IPS-20b (cell line): ENCODE data around the gene CCNB1IP1.

ENCODE experiments used
- H3K27ac ChIP-seq: one replicate; pipeline ENCODE4 v1.5.1; 2013; ENCODE audit warnings: low read length
- H3K27me3 ChIP-seq: 2 replicates; pipeline ENCODE4 v1.6.1; 2013; ENCODE audit warnings: mild to moderate bottlenecking, low read length, inconsistent platforms; ENCODE audit not compliant: insufficient read depth
- H3K36me3 ChIP-seq: 2 replicates; pipeline ENCODE4 v1.6.1; 2013; ENCODE audit warnings: low read depth, mild to moderate bottlenecking, inconsistent platforms, low read length, moderate library complexity; ENCODE audit not compliant: insufficient read depth
- H3K4me1 ChIP-seq: 2 replicates; pipeline ENCODE4 v1.6.1; 2013; ENCODE audit warnings: mild to moderate bottlenecking, control low read depth, inconsistent platforms, low read length, moderate library complexity; ENCODE audit not compliant: insufficient read depth
- H3K4me3 ChIP-seq: 2 replicates; pipeline ENCODE4 v1.5.1; 2013; ENCODE audit warnings: mild to moderate bottlenecking, low read length, inconsistent platforms
- H3K9ac ChIP-seq: 2 replicates; pipeline ENCODE4 v1.6.1; 2013; ENCODE audit warnings: low read depth, mild to moderate bottlenecking, inconsistent platforms, low read length, moderate library complexity
- H3K9me3 ChIP-seq: 2 replicates; pipeline ENCODE4 v1.6.1; 2013; ENCODE audit warnings: mild to moderate bottlenecking, low read depth, low read length, inconsistent platforms; ENCODE audit not compliant: insufficient read depth

Gene CCNB1IP1

GRCh38 chr14:20331053-20331613 lies 1.9 kb downstream of the CCNB1IP1 start:
- H3K4me3 ChIP-seq = peak overlapping the region; percentile 84
- no peaks in the 10 kb centered on the region for H3K9me3 ChIP-seq
- H3K36me3 ChIP-seq = peaks cover 51% of the 10 kb centered on the region
- H3K4me1 ChIP-seq = peaks cover 9% of the 10 kb centered on the region; the same call in 1 of the 2 replicates
- H3K9ac ChIP-seq = peak overlapping the region; percentile 76; the same call in 1 of the 2 replicates
- H3K27me3 ChIP-seq = no peaks in the 10 kb centered on the region
- H3K27ac ChIP-seq = peak overlapping the region; percentile 25

DNA sequence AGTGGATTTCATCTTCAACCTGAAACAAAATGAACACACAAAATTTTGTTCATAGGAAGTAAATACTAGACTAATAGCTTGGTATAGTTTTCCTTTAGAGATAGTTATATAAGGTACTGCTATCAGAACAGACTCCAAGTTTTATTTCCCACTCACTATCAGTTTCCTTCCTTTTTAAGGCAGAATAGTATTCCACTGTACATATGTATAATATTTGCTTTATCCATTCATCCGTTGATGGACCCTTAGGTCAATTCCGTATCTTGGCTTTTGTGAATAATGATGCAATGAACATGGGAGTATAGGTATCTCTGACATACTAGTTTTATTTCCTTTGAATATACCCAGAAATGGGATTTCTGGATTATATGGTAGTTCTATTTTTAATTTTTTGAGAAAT lies 3.7 kb downstream of the CCNB1IP1 start:
- peaks cover 9% of the 10 kb centered on the region; the same call in 1 of the 2 replicates for H3K4me1 ChIP-seq
- no peaks in the 10 kb centered on the region for H3K9me3 ChIP-seq
- H3K9ac ChIP-seq = peak overlapping the region; percentile 76; the same call in 1 of the 2 replicates
- no peak overlapping the region for H3K27ac ChIP-seq
- H3K36me3 ChIP-seq = peaks cover 68% of the 10 kb centered on the region
- no peaks in the 10 kb centered on the region for H3K27me3 ChIP-seq
- H3K4me3 ChIP-seq = peak overlapping the region; percentile 84; the same call in 1 of the 2 replicates

DNA sequence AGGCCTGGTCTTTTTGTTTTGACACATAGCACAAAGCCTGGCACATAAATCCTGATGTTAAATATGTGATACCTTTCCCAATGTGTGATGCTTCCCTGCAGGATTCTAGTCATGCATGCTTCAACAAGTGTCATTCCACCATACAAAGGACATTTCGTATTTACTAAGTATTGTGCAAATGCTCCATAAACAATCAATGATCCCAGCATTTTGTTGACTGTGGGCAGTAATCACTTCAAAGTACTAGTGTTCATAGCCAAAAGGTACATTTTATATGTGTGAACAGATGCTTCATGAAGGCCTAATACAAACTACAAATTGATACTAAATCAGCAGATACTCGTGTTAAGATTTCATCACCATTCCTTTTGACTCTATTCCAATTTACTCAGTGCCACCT lies 4.4 kb downstream of the CCNB1IP1 start:
- Histone ChIP-seq H3K9ac (peak overlapping the region; percentile 76; the same call in 1 of the 2 replicates), H3K4me1 (peaks cover 9% of the 10 kb centered on the region; the same call in 1 of the 2 replicates), H3K27me3 (no peaks in the 10 kb centered on the region), H3K27ac (no peak overlapping the region), H3K9me3 (no peaks in the 10 kb centered on the region), H3K4me3 (peak overlapping the region; percentile 84; the same call in 1 of the 2 replicates), H3K36me3 (peaks cover 75% of the 10 kb centered on the region)

- Histone ChIP-seq H3K4me3 (no peak overlapping the region; the same call in 1 of the 2 replicates), H3K27me3 (no peaks in the 10 kb centered on the region), H3K36me3 (peaks cover 89% of the 10 kb centered on the region), H3K9ac (peak overlapping the region; percentile 14; the same call in 1 of the 2 replicates), H3K4me1 (peaks cover 5% of the 10 kb centered on the region; the same call in 1 of the 2 replicates), H3K27ac (no peak overlapping the region), H3K9me3 (no peaks in the 10 kb centered on the region)
Observed at GRCh38 chr14:20327005-20327869, 5.8 kb downstream of the CCNB1IP1 start.

GRCh38 chr14:20317720-20318119 lies 15.4 kb downstream of the CCNB1IP1 start:
- H3K4me3 ChIP-seq = no peak overlapping the region
- H3K9me3 ChIP-seq = no peaks in the 10 kb centered on the region
- H3K4me1 ChIP-seq = no peaks in the 10 kb centered on the region
- H3K9ac ChIP-seq = no peak overlapping the region
- no peak overlapping the region for H3K27ac ChIP-seq
- H3K27me3 ChIP-seq = no peaks in the 10 kb centered on the region
- peaks cover 96% of the 10 kb centered on the region for H3K36me3 ChIP-seq

GRCh38 chr14:20314026-20314425 lies 19.1 kb downstream of the CCNB1IP1 start:
- peaks cover 76% of the 10 kb centered on the region for H3K36me3 ChIP-seq
- H3K4me1 ChIP-seq = no peaks in the 10 kb centered on the region
- H3K4me3 ChIP-seq = no peak overlapping the region
- H3K9me3 ChIP-seq = no peaks in the 10 kb centered on the region
- H3K9ac ChIP-seq = no peak overlapping the region
- no peaks in the 10 kb centered on the region for H3K27me3 ChIP-seq
- no peak overlapping the region for H3K27ac ChIP-seq

- Histone ChIP-seq H3K9me3 (no peaks in the 10 kb centered on the region), H3K9ac (no peak overlapping the region), H3K27me3 (no peaks in the 10 kb centered on the region), H3K4me3 (peak overlapping the region; percentile 100; the same call in 1 of the 2 replicates), H3K36me3 (peaks cover 9% of the 10 kb centered on the region), H3K27ac (no peak overlapping the region), H3K4me1 (0 out of 2 replicates have a peak, but pooled peaks cover 5% of the 10 kb centered on the region)
Observed at GRCh38 chr14:20306079-20306423, 27.0 kb downstream of the CCNB1IP1 start.

DNA sequence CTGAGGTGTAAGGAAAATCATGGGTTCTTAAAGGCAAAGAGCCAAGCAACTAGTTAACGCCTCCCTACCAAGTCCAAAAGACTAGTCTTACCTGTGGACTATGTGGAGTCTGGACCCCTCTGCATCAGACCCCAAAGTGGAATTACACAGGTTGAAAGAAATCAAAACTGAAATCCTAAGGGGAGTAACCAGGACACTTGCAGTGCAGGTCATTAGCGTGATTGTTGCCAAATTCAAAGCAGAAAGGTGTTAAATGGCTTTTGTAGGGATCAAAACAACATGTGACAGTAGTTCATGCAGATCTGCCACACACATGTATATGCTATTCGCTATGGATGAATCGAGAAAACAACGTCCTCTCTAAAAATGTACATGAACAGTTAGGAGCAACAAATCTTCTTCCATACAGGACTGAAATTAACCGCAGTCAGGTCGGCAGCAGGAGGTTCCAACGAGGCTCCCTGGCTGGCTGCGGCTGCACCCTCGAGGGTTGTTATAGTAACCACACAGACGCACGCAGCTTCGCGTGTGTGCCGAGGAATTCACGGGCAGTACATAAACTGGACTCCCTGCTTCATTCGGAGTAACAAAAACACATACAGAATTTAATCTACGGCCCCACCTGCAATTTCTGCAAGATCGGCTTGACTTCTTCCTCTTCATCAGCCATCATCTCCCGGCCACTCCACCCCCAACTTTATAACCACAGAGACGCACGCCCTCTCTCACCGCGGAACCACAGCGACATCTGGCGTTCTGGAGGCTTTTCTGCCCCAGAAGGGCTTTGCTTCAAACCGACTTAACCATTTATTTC lies 27.6 kb downstream of the CCNB1IP1 start, which contains the start of gene TTC5:
Gene TTC5, minus strand, starts transcription at position 687 of the 814 bp plus-strand sequence. Its CDS starts 14 bp downstream, at position 673.
- Histone ChIP-seq H3K4me3 (peak within 1 kb of the TSS; percentile 100), H3K27me3 (no peaks in the 10 kb centered on the region), H3K9me3 (no peaks in the 10 kb centered on the region), H3K4me1 (0 out of 2 replicates have a peak, but pooled peaks cover 5% of the 10 kb centered on the region), H3K9ac (peak within 1 kb of the TSS; percentile 93), H3K27ac (peak within 1 kb of the TSS; percentile 78), H3K36me3 (peaks cover 15% of the 10 kb centered on the region)

- H3K9me3 ChIP-seq = no peaks in the 10 kb centered on the region
- H3K4me1 ChIP-seq = 0 out of 2 replicates have a peak, but pooled peaks cover 5% of the 10 kb centered on the region
- no peak overlapping the region for H3K9ac ChIP-seq
- no peak overlapping the region for H3K4me3 ChIP-seq
- H3K27ac ChIP-seq = no peak overlapping the region
- peaks cover 43% of the 10 kb centered on the region for H3K36me3 ChIP-seq
- H3K27me3 ChIP-seq = no peaks in the 10 kb centered on the region
Observed at GRCh38 chr14:20302042-20302755, 30.9 kb downstream of the CCNB1IP1 start.

DNA sequence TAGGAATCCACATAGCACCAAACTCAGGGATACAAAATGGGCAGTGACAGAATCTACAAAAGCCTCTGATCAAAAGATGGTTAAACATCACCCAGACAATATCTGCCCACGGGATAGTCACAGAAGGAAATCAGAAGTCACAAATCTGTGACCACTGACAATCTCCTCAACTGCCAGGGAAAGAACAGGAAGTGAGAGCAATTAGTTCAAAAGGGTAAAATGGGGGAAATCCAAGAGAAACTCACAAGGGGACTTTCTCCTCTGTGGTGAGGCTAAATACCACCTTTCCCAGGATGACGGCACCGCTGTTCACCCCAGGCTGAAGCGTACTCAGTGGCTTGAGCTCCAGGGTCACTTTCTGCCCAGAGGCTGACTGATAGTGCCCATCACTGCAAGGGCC lies 38.0 kb downstream of the CCNB1IP1 start:
- no peak overlapping the region for H3K27ac ChIP-seq
- H3K9ac ChIP-seq = no peak overlapping the region
- no peaks in the 10 kb centered on the region for H3K27me3 ChIP-seq

GRCh38 chr14:20294636-20295035 lies 38.4 kb downstream of the CCNB1IP1 start:
- no peak overlapping the region for H3K9ac ChIP-seq
- no peak overlapping the region for H3K4me3 ChIP-seq
- H3K27ac ChIP-seq = no peak overlapping the region
- H3K4me1 ChIP-seq = no peaks in the 10 kb centered on the region
- no peaks in the 10 kb centered on the region for H3K9me3 ChIP-seq
- peaks cover 86% of the 10 kb centered on the region for H3K36me3 ChIP-seq
- H3K27me3 ChIP-seq = no peaks in the 10 kb centered on the region

More for the DNA sequence above, 38.0 kb downstream of the CCNB1IP1 start:
- Histone ChIP-seq H3K4me1 (no peaks in the 10 kb centered on the region), H3K36me3 (peaks cover 83% of the 10 kb centered on the region), H3K4me3 (no peak overlapping the region), H3K9me3 (no peaks in the 10 kb centered on the region)
